ENCODE data around the gene ZBTB5.
"Not testable (repeated sequence)": the region's sequence is repeated elsewhere in the genome, so short reads cannot be mapped to it uniquely, and the experiment has no call there.

Gene ZBTB5

DNA sequence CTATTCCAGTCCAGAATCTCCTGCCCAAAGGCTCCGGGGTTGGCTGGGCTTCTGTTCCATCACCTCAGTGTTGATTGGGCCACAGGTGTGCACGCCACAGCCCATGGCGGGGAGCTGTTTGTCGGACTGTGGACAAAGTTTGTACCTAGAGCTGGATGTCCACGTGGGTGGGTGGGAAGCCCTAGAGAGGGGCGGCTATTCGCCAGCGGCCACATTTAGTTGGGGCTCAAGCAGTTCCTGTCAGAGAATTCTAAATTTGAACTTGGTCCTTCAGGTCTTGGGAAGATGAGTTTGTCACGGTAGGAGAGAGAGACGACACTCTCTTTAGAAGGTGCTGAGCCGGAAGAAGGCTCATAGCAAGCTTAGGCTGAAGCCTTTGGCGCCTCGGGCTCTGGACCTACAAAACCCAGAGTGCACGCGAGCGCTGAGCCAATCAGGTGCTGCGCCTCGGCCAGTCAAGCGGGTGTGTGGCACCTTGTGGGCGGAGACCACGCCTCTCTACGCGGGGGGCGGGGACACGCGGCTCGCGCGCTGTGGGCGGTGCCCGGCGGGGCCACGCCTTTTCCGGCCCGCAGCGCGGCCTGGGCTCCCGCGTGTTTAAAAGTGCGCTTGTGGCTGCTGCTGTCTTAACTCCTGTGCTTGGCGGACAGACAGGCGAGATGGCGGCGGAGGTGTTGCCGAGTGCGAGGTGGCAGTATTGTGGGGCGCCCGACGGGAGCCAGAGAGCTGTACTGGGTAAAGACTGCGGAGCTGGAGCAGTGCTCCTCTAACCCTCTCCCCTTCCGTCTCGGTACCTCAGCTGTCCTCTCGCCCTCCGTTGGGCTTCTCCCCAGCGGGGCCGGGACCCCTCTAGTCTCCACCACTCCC lies 20.4 kb upstream of the ZBTB5 start, which contains the start of gene POLR1E:
POLR1E (plus strand) TSS at position 560 of the 867 bp plus-strand sequence; CDS start at position 660, 100 bp downstream.
- DNase-seq: peak; percentile 96

DNA sequence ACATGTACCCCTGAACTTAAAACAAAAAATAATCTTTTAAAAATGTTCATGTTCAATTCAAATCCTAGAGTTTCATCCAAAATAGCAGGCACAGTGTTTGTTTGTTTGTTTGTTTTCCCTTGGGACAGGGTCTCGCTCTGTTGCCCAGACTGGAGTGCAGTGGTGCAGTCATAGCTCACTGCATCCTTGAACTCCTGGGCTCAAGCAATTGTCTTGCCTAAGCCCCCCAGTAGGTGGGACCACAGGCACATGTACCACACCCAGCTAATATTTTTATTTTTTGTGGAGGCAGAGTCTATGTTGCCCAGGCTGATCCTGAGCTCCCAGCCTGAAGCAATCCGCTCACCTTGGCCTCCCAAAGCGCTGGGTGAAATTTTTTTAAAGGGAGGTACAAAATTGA lies 15.5 kb upstream of the ZBTB5 start:
- DNase-seq: no peak

DNA sequence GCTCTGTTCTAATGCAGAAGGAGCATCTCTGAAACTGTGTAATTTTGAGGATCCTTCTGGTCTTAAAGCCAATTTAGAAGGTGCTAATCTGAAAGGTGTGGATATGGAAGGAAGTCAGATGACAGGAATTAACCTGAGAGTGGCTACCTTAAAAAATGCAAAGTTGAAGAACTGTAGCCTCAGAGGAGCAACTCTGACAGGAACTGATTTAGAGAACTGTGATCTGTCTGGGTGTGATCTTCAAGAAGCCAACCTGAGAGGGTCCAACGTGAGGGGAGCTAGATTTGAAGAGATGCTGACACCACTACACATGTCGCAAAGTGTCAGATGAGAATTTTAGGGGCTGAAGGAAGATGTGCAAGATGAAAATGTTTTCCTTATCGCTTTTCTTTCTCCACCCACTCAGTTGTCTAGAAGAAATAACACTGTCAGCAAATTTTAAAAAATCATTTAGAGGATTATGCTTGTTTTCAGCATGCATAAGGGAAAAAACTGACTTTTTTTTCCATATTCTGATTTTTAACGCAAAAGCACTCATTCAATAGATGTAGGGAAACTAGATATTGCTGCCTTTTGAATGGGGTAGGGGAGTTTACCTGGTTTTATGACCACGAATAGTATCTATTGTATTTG lies 12.9 kb upstream of the ZBTB5 start:
- DNase-seq: not testable (repeated sequence)

DNA sequence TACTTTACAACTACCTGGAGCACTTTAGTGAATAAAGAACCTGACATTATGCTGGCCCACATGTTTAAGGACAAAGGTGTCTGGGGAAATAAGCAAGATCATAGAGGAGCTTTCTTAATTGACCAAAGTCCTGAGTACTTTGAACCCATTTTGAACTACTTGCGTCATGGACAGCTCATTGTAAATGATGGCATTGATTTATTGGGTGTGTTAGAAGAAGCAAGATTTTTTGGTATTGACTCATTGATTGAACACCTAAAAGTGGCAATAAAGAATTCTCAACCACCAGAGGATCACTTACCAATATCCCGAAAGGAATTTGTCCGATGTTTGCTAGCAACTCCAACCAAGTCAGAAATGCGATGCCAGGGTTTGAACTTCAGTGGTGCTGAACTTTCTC lies 12.2 kb upstream of the ZBTB5 start:
- DNase-seq: not testable (repeated sequence)

DNA sequence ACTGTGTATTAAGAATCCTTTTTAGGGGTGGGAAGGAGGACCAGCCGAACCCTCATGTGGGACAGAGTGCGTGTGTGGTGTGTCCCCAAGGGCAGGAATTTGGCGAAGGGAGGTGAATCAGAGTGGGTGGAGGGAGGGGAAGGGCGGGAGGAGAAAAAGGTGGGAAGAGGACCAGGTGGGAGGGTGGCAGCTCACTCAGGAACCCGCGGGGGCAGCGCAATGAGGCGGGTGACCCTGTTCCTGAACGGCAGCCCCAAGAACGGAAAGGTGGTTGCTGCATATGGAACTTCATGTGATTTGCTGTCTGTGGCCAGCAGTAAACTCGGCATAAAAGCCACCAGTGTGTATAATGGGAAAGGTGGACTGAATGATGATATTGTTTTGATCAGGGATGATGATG lies 11.7 kb upstream of the ZBTB5 start:
- DNase-seq: no peak

DNA sequence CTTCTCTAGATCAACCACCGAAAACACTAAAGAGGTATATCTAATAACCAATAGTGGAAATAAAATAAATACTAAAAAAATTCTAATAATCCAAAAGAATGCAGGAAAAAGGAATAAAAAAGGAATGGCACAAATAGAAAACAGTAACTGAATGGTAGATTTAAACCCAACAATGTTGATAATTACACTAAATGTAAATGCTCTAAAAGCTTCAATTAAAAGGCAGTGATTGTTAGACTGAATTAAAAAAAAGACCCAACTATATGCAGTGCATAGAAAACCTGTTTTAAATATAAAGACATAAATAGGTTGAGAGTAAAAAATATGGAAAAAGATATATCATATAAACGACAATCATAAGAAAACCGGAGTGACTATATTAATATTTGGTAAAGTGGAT lies 9.2 kb upstream of the ZBTB5 start:
- DNase-seq: no peak

DNA sequence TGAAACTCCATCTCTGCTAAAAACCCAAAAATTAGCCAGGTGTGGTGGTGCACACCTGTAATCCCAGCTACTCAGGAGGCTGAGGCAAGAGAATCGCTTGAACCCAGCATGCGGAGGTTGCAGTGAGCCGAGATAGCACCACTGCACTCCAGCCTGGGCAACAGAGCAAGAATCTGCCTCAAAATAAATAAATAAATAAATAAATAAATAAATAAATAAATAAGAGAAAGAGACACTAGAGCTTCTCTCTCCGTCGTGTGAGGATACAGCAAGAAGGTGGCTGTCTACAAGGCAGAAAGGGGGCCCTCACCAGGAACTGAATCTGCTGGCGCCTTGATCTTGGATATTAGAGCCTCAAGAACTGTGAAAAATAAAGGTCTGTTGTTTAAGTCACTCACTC lies 8.7 kb upstream of the ZBTB5 start:
- DNase-seq: not testable (repeated sequence)

DNA sequence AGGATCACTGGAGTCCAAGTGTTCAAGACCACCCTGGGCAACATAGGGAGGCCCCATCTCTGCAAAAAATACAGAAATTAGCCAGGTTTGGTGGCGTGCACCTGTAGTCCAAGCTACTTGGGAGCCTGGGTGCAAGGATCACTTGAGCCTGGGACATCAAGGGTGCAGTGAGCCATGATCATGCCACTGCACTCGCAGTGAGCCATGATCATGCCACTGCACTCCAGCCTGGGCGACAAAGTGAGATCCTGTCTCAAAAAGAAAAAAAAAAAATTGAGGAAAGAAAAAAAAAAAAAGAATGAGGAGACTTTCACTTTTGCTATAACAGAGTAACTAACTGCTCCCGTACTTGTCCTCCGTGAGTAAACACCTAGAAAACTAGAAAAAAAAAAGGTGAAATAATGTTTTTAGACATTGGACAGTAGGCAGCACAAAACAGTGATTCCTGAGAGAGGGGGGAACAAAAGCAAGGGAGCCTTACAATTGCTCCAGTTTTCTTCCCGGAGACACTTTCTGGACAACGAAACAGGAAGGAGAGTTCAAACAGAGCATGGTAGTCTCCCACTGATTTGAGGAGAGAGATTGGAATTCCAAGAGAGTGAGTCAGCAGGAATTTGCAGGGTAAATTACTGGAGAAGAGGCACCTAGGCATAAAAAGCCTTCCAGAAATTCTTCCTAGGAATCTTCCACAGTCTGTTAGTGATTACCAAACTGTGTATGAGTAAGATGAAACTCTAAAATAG lies 6.9 kb upstream of the ZBTB5 start:
- DNase-seq: peak; percentile 40

DNA sequence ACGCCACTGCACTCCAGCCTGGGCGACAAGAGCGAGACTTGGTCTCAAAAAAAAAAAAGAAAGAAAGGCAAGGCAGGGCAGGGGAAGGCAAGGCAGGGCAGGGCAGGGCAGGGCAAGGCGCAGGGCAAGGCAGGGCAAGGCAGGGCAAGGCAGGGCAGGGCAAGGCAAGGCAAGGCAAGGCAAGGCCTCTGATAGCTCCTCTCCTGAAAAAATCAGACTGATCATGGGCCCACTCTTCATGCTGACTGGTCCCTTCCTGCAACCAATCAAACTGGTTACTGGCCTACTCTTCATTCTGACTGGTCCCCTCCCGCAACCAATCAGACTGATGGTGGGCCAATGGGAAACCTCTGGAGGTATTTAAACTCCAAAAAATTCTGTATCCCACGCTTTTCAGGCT lies 3.4 kb upstream of the ZBTB5 start:
- DNase-seq: no peak

DNA sequence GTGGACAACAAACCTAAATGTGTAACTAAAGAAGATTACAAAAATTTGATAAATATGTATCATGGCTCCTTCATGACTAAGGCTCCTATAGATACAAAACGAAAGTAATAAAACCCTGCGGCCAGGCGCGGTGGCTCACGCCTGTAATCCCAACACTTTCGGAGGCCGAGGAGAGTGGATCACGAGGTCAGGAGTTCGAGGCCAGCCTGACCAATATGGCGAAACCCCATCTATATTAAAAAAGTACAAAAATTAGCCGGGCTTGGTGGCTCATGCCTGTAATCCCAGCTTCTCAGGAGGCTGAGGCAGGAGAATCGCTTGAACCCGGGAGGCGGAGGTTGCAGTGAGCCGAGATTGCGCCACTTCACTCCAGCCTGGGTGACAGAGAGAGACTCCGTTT lies 2.3 kb upstream of the ZBTB5 start:
- DNase-seq: peak; percentile 34

DNA sequence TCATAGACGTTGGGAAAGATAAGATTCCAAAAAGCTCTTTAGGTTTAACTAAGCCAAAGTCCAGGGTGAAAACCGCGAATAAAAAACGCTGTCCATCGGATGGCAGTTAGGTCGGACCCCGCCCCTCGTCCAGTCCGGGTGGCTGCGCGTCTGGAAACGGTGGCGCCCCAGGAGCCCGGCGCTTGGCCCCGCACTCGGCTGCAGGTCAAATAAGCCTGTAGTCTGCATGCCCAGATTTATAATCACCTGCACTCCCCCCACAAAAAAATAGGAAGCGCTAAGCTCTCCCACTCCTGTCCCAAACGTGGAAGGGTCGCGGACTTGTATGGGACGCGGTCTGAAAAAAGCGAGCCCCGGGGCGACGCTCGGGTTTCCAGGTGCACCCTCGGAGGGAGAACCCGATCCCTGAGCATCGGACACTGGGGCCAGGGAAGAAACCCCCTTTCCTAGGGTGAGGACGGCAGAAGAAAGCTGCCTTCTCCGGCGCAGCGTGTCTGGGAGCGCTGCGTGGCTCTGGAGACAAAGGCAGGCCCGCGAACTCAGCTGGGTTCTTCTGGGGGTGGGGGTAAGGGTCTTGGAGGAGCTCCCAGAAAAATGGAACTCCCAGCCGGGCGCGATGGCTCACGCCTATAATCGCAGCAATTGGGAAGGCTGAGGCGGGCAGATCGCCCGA lies 923 bp upstream of the ZBTB5 start:
- peak; percentile 78 for DNase-seq

DNA sequence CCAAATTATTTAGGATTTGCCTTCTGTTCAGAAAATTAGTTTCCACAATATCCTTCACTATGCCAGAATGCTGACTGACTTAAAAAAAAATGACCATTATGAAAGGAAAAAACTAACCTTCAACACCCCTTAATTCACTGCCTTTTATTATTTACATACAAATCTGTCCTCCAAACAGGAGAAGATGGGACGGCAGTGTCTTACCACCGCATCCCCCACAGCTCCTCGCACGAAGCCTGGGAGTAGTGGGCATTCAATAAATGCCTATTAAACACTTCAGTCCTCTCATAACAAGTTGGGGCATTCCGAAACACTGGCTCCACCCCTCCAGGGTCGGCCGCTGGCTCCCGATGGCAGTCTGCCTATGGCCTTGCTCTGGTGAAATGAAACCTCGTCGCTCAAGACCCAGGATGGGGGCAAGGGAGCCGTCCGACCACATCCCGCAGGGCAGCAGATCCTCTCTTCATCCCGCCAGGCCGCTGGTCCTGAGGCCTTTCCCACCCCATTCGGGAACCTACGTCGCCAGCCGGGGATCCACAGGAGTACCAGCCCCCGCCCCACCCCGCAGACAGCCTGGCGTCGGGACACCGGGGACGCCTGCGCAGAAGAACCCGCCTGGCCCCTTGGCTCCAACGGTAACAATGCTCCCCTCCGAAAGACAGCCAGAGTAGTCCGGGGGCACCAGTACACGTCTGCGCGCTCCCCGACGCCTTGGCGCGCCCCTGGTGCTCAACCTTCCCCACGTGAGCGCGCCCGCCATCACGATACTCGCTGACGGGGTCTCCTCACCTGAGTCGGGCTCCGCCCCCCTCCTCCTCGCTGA lies 613 bp downstream of the ZBTB5 start:
- peak; percentile 82 for DNase-seq

DNA sequence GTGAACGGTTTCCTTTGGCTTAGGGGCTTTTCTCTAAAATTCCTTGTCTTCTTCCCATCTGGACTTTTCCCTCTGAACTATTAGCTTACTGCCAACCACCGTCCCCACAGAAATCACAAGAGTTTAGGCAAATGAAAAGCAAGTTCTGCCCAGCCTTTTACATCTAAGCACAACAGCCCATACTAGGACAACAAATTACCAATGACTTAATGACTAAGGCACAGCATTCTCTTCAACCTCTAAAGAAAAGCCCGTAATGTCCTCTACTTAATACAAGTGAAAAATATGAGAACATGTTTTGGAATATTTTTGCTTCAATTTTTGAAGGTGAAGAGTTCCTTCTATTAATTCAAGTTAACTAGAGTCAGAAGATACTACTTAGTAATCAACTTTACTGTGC lies 1.2 kb downstream of the ZBTB5 start:
- DNase-seq: no peak

DNA sequence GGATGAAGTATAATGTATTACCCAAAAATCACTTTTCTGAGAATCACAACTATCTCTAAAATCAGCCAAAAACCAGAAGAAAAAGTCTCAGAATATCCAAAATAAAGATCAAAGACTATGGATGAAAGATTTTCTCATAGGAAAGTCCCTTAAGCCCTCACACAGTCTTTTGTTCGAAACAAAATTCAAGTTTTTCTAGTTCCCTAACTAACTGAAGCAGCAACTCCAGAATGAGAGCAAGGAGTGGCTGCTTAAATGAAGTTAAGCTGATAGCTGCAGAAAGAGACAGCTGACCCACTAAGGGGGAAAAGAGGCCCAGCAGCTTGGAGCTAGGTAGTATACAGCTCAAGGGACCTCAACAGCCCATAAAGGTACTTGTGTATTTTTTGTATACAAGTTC lies 8.4 kb downstream of the ZBTB5 start:
- no peak for DNase-seq

DNA sequence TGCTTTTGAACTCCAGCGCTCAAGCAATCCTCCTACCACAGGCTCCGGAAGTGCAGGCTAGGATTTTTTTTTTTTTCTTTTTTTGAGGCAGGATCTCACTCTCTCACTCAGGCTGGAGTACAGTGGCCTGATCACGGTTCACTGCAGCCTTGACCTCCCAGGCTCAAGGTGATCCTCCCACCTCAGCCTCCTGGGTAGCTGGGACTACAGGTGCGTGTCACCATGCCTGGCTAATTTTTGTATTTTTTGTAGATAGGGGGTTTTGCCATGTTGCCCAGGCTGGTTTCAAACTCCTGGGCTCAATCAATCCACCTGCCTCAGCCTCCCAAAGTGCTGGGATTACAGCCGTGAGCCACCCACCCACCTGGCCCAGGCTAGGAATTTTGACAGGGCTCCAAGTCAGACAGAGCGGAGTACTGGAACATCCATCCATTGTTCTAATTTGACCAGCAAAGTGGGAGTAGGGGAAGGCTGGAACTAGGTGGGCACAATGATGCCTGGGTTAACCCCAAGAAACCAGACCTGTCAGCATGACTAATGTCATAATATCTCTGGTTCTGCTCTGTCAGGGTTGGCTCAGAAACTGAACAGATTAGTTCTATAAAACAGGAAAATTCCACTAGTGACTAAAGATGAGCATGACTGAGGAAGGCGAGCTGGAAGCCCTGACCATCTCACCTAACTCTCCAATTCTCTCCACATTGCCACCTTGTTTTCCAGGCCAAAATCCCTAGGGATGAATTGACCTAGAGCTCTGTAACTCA lies 9.2 kb downstream of the ZBTB5 start:
- no peak for DNase-seq

DNA sequence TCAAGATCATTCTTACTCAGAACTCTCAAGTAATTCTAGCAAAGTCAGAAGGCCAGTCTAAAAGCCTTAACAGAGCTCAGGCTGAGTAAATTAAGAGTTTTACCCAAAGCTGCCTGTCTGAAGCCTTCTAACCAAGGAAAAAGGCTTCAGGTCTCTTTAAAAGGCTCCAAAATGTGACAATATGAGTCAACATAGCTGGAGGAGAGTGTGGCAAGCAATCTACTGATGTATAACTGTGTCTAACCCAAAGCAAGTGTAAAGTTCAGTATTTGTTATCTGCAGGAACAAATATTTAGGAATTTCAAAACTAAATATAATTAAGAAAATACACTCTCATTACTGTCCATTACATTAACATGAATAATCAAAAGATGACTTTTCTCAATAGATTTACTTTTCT lies 11.0 kb downstream of the ZBTB5 start:
- no peak for DNase-seq

DNA sequence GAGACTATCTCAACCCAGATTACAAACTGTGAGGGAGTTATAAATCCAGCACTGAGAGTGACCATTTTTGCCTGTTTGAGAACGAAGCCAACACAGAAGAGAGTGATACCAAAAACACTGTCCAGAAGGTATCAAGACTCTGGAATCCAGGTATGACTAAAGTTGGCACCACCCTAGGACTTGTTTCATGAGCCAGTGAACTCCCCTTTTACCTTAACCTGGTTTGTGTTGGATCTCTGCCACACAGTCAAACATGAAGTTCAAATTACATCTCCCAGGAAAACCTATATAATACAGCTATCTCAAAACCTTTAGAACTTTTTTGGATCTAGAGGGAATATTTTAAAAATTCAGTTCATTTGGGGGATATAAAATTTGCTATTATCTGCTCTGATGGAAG lies 11.4 kb downstream of the ZBTB5 start:
- DNase-seq: no peak

DNA sequence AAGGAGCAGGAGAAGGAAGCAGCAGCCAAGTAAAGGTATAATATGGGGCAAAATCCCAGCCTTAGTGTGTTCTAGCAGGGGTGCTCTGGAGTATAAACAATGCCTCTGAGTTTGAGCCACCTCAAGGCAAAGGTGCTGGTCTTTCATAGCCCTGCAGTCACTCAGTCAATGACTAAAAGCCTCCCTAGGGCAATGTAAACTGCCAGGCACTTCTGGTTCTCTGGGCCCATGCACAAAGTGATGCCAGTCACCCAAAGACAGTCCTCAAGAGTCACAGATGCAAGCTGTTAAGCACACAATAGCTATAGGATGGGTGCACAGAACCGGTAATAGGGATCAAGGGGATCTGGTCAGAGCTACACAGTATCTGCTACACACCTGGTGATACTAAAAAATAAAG lies 12.6 kb downstream of the ZBTB5 start:
- DNase-seq: no peak

DNA sequence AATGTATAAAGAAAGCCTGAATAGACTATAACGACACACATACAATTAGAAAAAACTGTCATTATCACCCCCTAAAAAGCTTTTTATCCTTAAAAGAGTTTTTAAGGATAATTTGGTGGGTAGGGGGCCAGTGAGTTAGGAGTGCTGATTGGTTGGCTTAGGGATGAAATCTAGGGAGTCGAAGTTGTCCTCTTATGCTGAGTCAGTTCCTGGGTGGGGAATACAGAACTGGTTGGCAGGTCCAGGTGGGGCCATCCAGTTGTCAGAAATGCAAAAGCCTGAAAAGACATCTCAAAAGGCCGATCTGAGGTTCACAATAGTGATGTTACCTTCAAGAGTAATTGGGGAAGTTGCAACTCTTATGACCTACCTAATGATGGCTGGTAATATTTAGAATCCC lies 13.6 kb downstream of the ZBTB5 start:
- no peak for DNase-seq

DNA sequence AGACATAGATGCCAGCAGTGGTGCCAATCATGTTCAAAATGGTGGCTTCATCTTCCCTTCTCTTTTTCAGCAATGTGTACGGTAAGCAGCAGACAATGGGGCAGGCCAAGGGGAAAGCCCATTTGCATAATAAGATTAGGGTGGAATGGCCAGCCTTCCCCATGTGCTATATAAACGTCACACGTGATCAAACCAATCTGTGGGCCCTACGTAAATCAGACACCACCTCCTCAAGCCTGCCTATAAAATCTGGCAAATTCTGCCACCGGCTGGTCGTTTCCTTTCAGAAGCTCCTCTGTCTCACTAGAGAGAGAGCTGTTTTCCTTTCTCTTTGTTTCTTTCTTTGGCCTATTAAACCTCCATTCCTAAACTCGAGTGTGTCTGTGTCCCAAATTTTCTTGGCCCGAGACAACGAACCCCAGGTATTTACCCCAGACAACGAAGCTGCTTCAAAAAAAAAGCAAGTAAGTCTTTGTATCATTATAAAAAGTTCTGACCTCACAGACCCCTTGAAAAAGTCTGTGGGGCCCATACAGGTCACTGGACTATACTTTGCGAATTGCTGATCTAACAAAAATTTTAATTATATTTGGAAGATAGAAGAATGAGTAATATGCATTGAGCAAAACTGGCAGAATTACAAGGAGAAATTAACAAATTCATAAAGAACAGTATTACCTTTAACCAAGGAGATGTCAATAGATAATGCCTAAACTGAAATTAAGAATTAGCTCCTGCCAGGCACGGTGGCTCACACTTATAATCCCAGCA lies 15.2 kb downstream of the ZBTB5 start:
- DNase-seq: no peak

DNA sequence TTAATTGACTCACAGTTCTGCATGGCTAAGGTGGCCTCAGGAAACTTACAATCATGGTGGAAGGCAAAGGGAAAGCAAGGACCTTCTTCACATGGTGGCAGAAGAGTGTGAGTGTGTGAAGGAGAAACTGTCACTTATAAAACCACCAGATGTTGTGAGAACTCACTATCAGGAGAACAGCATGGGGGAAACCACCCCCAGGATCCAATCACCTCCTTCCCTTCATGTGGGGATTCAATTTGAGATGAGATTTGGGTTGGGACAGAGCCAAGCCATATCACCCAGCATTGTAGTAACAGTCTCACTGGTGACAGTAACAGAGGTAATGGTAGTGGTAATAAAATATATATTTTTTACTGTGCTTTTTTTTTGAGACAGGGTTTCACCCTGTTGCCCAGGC lies 18.1 kb downstream of the ZBTB5 start:
- DNase-seq: no peak

Measured in DMS53 (cell line).